Measurements from ENCODE around the gene CD109.
"Not testable (repeated sequence)": the region's sequence is repeated elsewhere in the genome, so short reads cannot be mapped to it uniquely, and the experiment has no call there.

CD109 gene

GRCh38 chr6:73713426-73714147, 17.6 kb downstream of the CD109 start:
- Mint-ChIP-seq H3K4me1 (peaks cover 6% of the 10 kb centered on the region), H3K4me3 (no peak overlapping the region), H3K9me3 (no peaks in the 10 kb centered on the region), H3K27me3 (ENCODE audit: low read depth) (no peaks in the 10 kb centered on the region), H3K27ac (peak overlapping the region in 2 of 3 experiments; percentile 53 to 77), H3K36me3 (ENCODE audit: low read depth) (no peaks in the 10 kb centered on the region)
- TF ChIP-seq CTCF (IDR thresholded peaks at IDR 0.05; ENCODE audit: unreplicated experiment in 3 of 3), result no peak

GRCh38 chr6:73715111-73715508, 19.1 kb downstream of the CD109 start:
- H3K4me1 Mint-ChIP-seq; H3K36me3 Mint-ChIP-seq (ENCODE audit: low read depth); H3K9me3 Mint-ChIP-seq; H3K27ac Mint-ChIP-seq; H3K4me3 Mint-ChIP-seq; H3K27me3 Mint-ChIP-seq (ENCODE audit: low read depth): not testable (repeated sequence)

GRCh38 chr6:73719046-73719445, 23.0 kb downstream of the CD109 start:
- Mint-ChIP-seq H3K27me3 (ENCODE audit: low read depth) (no peaks in the 10 kb centered on the region), H3K4me3 (no peak overlapping the region), H3K9me3 (no peaks in the 10 kb centered on the region), H3K36me3 (ENCODE audit: low read depth) (no peaks in the 10 kb centered on the region), H3K27ac (no peak overlapping the region), H3K4me1 (peaks cover 10% of the 10 kb centered on the region)
- TF ChIP-seq CTCF (IDR thresholded peaks at IDR 0.05; ENCODE audit: unreplicated experiment in 3 of 3), result no peak

GRCh38 chr6:73722318-73723060, 26.5 kb downstream of the CD109 start:
- no peaks in the 10 kb centered on the region for H3K27me3 Mint-ChIP-seq (ENCODE audit: low read depth)

GRCh38 chr6:73723480-73723879, 27.5 kb downstream of the CD109 start:
- not testable (repeated sequence) for H3K36me3 Mint-ChIP-seq (ENCODE audit: low read depth); H3K9me3 Mint-ChIP-seq; H3K27me3 Mint-ChIP-seq (ENCODE audit: low read depth); H3K4me1 Mint-ChIP-seq; H3K4me3 Mint-ChIP-seq
- H3K27ac Mint-ChIP-seq, result peak overlapping the region in 1 of 3 experiments; percentile 78

More at GRCh38 chr6:73722318-73723060, 26.5 kb downstream of the CD109 start:
- Mint-ChIP-seq H3K9me3 (no peaks in the 10 kb centered on the region), H3K4me3 (no peak overlapping the region), H3K36me3 (ENCODE audit: low read depth) (no peaks in the 10 kb centered on the region), H3K27ac (no peak overlapping the region), H3K4me1 (peaks cover 4% of the 10 kb centered on the region)
- no peak for TF ChIP-seq CTCF (IDR thresholded peaks at IDR 0.05; ENCODE audit: unreplicated experiment in 3 of 3)

- TF ChIP-seq CTCF (IDR thresholded peaks at IDR 0.05; ENCODE audit: unreplicated experiment in 3 of 3), result no peak
- H3K9me3 Mint-ChIP-seq, result no peaks in the 10 kb centered on the region
- H3K27me3 Mint-ChIP-seq (ENCODE audit: low read depth), result no peaks in the 10 kb centered on the region
- peaks cover 4% of the 10 kb centered on the region for H3K4me1 Mint-ChIP-seq
- no peak overlapping the region for H3K4me3 Mint-ChIP-seq
- H3K36me3 Mint-ChIP-seq (ENCODE audit: low read depth), result no peaks in the 10 kb centered on the region
- H3K27ac Mint-ChIP-seq, result no peak overlapping the region
Measured at GRCh38 chr6:73724389-73724788, 28.4 kb downstream of the CD109 start.

- H3K9me3 Mint-ChIP-seq; H3K4me1 Mint-ChIP-seq; H3K4me3 Mint-ChIP-seq; H3K36me3 Mint-ChIP-seq (ENCODE audit: low read depth); H3K27me3 Mint-ChIP-seq (ENCODE audit: low read depth): not testable (repeated sequence)
- H3K27ac Mint-ChIP-seq, result peak overlapping the region; percentile 69 to 86 (median 74)
Measured at GRCh38 chr6:73725192-73725591, 29.2 kb downstream of the CD109 start.

Data from nephron (organoid).